Renal cortex interstitium (tissue), 11 donors: ENCODE data around the gene IFT52. TPM values are rescaled to one million over a fixed set of nuclear protein-coding genes. Genes with fewer than 3 reads are reported as not detected.

ENCODE experiments used
- DNase-seq, 11 donors: peaks; one replicate each; pipeline ENCODE4 v3.0.0-alpha.2; 2013; ENCODE audit warnings: low read depth in 9 of 11, low spot score in 4 of 11; ENCODE audit errors: extremely low read depth in 1 of 11
- polyA plus RNA-seq, 3 donors: library from polyadenylated mRNA; unstranded; fragments of 120-200 nt; gene quantifications; one replicate each; pipeline ENCODE4 v1.2.1, GENCODE V29; 2013; ENCODE audit not compliant: insufficient read length in 3 of 3

IFT52 gene
- polyA plus RNA-seq, 3 donors, result 64.7 to 79.2 (median 72.4) TPM

DNA sequence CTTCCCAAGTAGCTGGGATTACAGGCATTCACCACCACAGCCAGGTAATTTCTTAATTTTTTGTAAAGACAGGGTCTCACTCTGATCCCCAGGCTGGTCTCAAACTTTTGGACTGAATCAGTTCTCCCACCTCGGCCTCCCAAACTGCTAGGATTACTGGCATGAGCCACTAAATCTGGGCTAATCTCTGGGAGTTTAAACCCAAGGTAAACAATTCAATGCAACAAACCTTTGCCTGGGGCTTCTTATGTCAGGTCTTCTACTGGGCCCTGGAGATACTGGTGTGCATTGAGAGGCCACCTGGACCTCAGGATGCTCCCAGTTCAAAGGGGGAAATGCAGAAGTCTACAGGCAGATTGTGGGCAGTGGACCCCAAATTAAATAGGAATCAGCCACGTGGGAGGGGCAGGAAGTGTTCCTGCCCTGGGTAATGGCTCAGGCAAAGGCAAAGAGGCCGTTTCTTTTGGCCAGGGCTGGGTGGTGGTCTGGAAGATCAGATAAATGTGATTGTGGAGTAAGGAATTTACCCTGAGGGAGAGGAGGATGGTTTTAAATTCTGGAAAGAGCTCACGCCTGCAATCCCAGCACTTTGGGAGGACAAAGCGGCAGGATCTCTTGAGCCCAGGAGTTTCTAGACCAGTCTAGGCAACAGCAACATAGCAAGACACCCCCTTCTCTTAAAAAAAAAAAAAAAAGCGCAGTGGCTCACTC lies 74.9 kb downstream of the IFT52 start:
- DNase-seq, result no peak

DNA sequence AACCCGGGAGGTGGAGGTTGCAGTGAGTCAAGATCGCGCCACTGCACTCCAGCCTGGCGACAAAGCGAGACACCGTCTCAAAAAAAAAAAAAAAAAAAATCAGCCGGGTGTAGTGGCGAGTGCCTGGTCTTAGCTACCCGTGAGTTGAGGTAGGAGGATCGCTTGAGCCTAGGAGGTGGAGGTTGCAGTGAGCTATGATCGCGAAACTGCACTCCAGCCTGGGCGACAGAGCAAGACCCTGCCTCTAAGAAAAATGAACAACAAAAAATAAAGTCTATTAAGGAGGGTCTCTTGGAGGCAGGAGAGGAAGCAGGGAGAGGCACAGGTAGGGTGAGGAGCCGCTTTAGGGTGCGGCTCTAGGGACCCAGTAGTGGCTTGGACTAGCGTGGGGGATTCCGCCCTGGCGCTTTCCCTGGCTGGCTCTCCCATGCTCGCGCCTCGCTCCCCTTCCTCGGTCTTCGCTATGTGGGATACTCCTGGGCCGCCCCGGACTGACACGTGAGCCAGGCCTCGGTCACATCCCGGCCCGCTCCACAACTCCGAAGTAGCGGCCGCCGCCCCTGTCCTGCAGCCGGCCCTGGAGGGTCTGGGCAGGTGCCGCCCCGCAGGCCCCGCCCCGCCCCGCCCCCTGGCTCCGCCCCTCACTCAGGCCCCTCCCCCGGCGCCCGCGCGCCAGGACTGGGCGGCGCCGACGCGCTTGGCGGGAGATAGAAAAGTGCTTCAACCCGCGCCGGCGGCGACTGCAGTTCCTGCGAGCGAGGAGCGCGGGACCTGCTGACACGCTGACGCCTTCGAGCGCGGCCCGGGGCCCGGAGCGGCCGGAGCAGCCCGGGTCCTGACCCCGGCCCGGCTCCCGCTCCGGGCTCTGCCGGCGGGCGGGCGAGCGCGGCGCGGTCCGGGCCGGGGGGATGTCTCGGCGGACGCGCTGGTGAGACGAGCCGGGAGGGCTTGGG lies 75.9 kb downstream of the IFT52 start, which contains the start of gene MYBL2:
TSS of gene MYBL2 (plus strand) at position 739 of the 953 bp plus-strand sequence. CDS start at position 909, 170 bp downstream.
- DNase-seq, result peak in 5 of 11 donors; percentile 43 to 61 (median 54)

DNA sequence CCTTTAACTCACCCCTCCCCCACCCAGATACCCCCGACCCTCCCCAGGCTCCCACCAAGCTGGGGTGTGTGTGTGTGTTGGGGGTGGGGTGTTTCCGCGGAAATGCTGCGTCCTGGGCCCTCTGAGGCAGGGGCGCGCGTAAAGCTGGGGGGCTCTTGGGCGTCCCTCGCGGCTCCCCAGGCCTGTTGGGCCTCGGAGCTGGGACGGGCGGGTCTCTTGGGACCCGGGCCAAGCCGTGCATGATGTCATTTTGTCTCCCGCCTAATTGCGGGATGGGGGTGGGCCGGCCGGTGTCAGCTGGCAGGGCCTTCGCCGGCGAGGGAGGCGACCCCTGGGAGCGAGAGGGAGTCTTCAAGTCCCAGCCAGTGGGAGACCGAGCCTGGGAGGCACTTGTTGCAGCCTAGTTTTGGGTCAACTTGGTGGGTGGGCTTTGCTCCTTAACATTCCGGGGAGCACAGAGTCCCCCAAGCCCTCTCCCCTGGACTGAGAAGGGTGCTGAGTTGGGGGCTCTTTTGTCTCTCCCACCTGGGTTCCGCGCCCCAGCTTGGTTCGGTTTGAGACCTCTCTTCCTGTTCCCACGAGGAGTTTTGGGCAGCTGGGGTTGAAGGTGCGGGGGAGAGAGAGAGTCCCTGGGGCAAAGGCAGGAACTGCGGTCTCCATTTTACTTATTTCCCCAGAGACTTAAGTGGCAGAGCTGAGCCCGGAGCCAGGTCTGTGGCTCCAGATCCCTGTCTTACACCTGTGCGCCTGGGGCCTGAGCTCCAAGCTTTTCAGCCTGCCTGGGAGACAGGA lies 76.8 kb downstream of the IFT52 start:
- no peak for DNase-seq

DNA sequence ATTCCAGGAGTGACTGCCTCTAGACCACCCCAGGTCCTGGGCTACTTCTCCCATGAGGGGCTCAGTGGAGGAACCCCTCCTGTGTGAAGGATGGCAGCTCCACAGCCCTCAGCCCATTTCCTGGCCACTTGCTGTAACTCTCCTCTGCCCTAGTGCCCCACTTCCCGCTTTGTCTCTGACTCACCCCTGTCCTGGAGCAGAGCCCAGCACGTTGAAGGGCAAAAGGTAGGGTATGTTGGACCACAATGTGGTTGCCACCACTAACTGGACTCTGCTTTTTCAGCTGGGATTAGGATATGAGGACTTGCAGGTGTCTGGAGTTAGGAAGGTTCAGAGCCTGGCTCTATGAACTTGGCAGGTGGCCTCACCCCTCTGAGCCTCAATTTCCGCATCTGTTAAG lies 78.6 kb downstream of the IFT52 start:
- no peak for DNase-seq

DNA sequence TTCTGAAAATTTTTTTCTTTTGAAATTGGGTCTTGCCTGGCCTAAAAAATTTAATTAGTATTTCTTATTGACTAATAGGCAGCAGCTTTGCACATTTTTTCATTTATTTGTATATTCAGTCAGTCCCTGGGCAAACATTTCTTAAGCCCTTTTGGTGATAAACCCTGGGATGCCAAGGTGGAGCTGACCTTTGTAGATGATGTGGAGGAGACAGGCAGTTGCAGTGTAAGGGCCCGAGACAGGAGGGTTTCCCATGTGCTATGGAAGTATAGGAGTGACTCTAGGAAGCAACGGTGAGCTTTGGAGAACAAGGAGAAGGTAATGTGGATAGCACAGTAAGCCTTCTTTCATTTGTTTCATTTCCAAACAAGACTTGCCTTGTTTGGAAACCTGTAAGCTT lies 79.7 kb downstream of the IFT52 start:
- no peak for DNase-seq

DNA sequence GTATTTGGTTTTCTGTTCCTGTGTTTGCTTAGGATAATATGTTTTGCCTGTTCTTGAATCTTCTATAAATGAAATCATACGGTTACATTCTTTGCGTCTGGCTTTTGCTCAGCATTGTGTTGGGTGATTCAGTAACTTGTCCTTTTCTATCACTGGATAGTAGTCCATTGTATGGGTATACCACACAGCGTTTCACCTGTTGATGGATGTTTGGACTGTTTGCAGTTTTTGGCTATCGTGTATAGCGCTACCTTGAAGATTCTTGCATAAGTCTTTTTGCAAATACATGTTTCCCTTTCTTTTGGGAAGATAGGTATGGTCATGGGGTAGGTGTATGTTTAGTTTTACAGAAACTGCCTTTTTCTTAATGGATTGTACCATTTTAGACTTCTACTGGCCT lies 85.6 kb downstream of the IFT52 start:
- DNase-seq, result no peak

DNA sequence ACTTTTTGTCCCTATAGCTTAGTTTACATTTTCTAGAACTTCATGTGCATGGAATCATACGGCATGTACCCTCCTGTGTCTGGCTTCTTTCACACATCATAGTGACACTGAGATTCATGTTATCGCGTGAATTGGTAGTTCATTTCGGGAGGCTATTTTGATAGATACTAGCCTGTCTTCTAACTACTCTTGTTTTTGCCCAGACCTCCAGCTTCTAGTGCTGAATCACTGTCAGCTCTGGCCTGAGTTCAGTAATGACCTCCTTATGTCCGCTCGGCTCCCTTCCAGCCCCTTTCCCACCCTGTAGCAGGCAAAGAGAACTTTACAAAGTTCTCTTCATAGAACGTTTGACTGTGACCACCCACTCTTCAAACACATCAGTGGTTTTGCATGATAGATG lies 90.2 kb downstream of the IFT52 start:
- no peak for DNase-seq

DNA sequence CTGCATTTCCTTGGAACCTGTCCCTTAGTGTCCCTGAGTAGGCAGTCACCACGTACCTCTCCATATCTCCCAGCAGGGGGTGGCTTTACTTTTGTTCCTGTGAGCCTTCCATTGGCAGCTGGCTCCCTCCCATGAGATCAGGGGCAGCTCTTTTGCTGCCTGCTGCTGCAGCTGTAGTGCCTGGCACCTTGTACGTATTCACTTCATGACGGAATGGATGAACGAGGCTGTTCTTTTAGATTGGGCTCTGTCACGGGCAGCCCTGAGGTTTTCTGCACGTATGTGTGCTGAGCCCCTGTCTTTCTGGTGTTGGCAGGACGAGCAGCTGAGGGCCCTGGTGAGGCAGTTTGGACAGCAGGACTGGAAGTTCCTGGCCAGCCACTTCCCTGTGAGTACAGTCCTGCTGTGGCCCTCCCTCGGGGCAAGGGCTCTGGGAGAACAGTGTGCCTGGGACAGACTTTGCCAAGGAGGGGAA lies 90.8 kb downstream of the IFT52 start:
- DNase-seq, result no peak

DNA sequence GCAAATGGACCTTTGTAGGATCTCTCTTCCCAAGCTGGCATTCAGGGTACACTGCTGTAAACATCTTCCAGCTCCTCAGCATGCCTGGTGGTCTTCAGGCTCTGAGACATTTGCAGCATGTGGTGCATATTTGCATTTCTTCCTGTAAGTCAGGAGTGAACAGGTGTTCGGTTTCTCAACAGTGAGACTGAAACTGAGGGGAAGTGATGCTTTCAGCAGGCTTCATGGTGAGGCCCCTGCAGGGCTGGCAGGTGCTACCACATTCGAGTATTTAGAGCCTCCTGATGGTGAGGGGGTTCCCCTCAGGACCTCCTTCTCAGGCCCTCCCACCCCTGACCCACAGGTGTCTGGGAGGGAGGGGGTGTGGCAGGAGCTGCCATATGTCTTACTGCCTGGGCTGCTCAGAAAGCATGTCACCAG lies 91.3 kb downstream of the IFT52 start:
- DNase-seq, result no peak

DNA sequence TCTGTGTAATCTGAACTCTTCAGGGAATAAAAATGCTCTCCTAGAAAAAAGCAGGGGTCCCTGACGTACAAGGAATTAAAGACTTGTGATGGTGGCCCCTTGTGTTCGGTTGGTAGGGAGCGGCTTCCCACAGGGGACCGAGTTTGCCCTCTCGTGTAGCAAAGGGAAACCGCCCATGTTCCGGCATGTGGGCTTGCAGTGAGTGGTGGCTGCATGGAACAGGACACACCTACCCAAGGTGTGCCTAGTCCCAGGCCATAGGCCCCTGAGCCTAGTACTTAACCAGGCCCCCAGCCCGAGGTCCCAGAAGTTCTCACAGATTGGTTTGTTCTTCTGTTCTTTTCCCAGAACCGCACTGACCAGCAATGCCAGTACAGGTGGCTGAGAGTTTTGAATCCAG lies 91.7 kb downstream of the IFT52 start:
- DNase-seq, result no peak

DNA sequence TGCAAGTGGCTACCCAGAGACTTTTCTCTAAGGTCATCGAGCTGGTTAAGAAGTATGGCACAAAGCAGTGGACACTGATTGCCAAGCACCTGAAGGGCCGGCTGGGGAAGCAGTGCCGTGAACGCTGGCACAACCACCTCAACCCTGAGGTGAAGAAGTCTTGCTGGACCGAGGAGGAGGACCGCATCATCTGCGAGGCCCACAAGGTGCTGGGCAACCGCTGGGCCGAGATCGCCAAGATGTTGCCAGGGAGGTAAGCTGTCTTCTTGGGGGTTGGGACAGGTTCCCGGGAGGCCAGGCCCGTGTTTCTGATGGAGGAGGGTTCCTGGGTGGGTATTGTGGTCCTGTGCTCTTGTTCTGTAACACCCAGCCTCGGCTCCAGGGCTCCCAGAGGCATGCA lies 96.1 kb downstream of the IFT52 start:
- no peak for DNase-seq

DNA sequence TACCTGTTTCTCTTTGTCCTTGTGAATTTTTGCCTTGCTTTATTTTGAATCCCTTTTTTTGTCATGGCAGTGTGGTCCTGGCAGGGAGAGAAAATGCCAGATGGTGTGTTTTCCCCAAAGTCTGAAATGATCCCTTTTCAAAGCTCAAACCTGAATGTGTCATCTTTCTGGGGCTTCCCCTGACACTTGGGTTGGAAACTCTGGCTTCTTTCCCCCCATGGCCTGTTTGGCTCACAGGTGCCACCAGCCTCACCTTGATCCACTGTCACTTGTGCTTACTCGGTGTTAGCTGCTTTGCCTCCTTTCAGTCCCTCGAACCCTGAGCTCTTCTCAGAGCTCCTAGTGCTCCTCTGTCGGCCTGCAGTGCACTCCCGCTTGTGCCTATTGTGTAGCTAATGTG lies 98.4 kb downstream of the IFT52 start:
- no peak for DNase-seq

DNA sequence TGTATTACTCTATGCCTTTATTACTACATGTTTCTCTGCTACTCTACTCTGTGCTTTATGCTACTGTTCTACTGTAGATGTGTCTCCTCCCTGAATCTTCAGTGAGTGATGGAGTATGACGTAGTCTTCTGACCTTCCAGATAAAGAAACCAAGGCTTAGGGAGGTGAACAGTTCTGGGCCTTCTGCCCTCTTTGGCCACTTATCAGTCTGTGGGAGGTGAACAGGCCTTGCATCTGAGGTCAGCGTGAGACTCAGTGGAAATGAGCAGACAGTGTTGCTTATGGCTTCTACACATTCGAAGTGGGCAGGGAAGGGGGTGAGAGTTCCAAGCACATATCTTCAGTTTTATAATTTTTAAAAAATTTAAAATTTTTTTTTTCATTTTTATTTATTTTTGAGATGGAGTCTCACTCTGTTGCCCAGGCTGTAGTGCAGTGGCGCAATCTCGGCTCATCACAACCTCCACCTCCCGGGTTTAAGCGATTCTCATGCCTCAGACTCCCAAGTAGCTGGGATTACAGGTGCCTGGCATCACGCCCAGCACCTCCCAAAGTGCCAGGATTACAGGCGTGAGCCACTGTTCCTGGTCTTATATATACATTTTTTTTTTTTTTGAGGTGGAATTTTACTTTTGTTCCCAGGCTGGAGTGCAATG lies 100.3 kb downstream of the IFT52 start:
- no peak for DNase-seq

DNA sequence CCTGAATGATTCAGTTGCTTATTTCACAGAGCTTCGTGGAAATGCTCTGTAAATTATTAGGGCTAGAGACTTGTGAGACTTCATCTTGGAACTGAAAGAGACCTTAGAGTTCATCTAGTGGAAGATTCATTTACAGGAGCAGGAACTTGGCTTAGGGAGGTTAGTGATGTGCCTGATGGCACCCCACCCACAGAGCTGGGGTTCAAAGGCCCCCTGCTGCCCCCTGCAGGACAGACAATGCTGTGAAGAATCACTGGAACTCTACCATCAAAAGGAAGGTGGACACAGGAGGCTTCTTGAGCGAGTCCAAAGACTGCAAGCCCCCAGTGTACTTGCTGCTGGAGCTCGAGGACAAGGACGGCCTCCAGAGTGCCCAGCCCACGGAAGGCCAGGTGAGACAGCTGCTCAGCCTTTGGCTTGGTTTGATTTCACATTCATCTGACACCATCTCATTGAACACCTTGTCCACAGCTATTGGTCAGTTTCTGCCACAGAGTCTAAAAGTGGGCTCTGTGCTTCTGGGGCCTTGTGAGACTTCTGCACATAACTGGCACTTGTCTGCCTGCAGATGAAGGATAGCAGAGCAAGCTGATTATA lies 101.3 kb downstream of the IFT52 start:
- DNase-seq, result no peak

DNA sequence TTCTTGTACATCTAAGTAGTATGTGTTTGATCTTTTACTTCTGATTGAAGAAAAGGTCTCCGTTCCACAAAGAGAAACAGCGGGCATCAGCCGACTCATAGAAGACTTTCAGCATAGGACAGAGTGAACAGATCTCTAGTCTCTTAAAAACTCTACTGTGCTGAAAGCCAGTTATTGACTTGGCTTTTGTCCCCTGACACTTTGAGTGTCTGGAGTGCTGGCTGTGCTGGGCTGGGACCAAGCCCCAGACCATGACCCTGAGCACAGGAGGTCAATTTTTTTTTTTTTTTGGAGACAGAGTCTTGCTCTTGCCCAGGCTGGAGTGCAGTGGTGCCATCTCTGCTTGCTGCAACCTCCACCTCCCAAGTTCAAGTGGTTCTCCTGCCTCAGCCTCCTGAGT lies 104.0 kb downstream of the IFT52 start:
- no peak for DNase-seq

DNA sequence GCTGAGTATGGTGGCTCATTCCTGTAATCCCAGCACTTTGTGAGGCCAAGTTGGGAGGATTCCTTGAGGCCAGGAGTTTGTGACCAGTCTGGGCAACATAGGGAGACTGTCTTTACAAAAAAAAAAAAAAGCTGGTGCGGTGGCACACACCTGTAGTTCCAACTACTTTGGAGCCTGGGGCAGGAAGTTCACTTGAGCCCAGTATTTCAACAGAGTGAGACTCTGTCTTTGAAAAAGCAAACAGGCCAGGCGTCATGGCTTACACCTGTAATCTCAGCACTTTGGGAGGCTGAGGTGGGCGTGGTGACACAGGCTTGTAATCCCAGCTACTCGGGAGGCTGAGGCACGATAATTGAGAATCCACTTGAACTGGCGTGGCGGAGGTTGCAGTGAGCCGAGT lies 104.8 kb downstream of the IFT52 start:
- no peak for DNase-seq
